GM12878 (cell line): ENCODE data around the gene PLD3. TPM values are rescaled to one million over a fixed set of nuclear protein-coding genes. Genes with fewer than 3 reads are reported as not detected.

Experiments
- ATAC-seq: fragments of 200-7000 bp; cut with Tn5 transposase; 3 replicates; pipeline ENCODE4 v1.9.1; 2020; ENCODE audit warnings: mild to moderate bottlenecking, moderate library complexity
- BruUV-seq: library from RNA; stranded (reverse); fragments of 400-500 nt; replicated peaks from 2 replicates; lab custom pipeline; 2021; lab: Mats Ljungman, UMichigan
- CTCF ChIA-PET: fragments of 300-600 bp; sonication (Branson Sonifier 250); formaldehyde crosslinking; extraction: SDS; loops from one replicate; lab custom pipeline; 2021; ENCODE audit warnings: inconsistent platforms; lab: Yijun Ruan, JAX
- POLR2A ChIA-PET: fragments of 350-600 bp; formaldehyde crosslinking; extraction: SDS; loops from one replicate; lab custom pipeline; 2021; ENCODE audit warnings: inconsistent platforms; lab: Charles Lee
- RAD21 ChIA-PET: fragments of 300-600 bp; sonication (Branson Sonifier 250); formaldehyde crosslinking; loops from one replicate; lab custom pipeline; 2023; ENCODE audit warnings: antibody characterized with exemption; ENCODE audit not compliant: unreplicated experiment; lab: Charles Lee
- SMC1A ChIA-PET: fragments of 300-600 bp; sonication (Branson Sonifier 250); formaldehyde crosslinking; loops from one replicate; lab custom pipeline; 2023; ENCODE audit not compliant: unreplicated experiment, uncharacterized antibody; lab: Charles Lee
- DNase-seq: peaks from one replicate; pipeline ENCODE4 v3.0.0-alpha.2; 2011; ENCODE audit warnings: low read depth, low spot score
- FAIRE-seq: peaks from 3 replicates; lab custom pipeline; 2011; peaks lifted over from hg19 to GRCh38; lab: Jason Lieb, UNC
- H2AFZ ChIP-seq: 2 replicates; pipeline ENCODE4 v1.6.0; 2011; ENCODE audit warnings: low read depth, low read length, control low read depth; ENCODE audit not compliant: control insufficient read depth
- H3K27ac ChIP-seq: 2 replicates; pipeline ENCODE4 v1.5.1; 2011; ENCODE audit warnings: control low read depth; ENCODE audit not compliant: control insufficient read depth, insufficient read depth
- H3K27me3 ChIP-seq, 2 experiments: replicated peaks in 1 of 2; 2 replicates each; pipeline versions ENCODE4 v1.6.0 to v1.6.1; 2011; ENCODE audit warnings: low read length in 1 of 2; ENCODE audit not compliant: control insufficient read depth in 2 of 2, insufficient read depth in 2 of 2
- H3K36me3 ChIP-seq, 2 experiments: 2 replicates each; pipeline ENCODE4 v1.5.1; 2011; ENCODE audit warnings: low read length in 1 of 2; ENCODE audit not compliant: control insufficient read depth in 2 of 2, insufficient read depth in 2 of 2
- H3K4me1 ChIP-seq: 2 replicates; pipeline ENCODE4 v1.6.1; 2011; ENCODE audit warnings: mild to moderate bottlenecking, low read length, moderate library complexity, mixed read lengths; ENCODE audit not compliant: control insufficient read depth, insufficient read depth
- H3K4me2 ChIP-seq: 2 replicates; pipeline ENCODE4 v1.6.0; 2011; ENCODE audit warnings: control low read depth; ENCODE audit not compliant: control insufficient read depth, insufficient read depth
- H3K4me3 ChIP-seq: fragments of 200-600 bp; sonication (generic); 2 replicates; pipeline ENCODE4 v1.5.1; 2016
- H3K79me2 ChIP-seq: 2 replicates; pipeline ENCODE4 v1.6.0; 2011; ENCODE audit warnings: low read length; ENCODE audit not compliant: control insufficient read depth, insufficient read depth
- H3K9ac ChIP-seq: 2 replicates; pipeline ENCODE4 v1.8.0; 2011; ENCODE audit warnings: low read length, control low read depth, mixed read lengths; ENCODE audit not compliant: control insufficient read depth, insufficient read depth
- H3K9me3 ChIP-seq: replicated peaks from 3 replicates; pipeline ENCODE4 v1.5.1; 2011; ENCODE audit warnings: mild to moderate bottlenecking, low read length; ENCODE audit not compliant: control insufficient read depth, insufficient read depth
- H4K20me1 ChIP-seq: 2 replicates; pipeline ENCODE4 v1.6.0; 2011; ENCODE audit not compliant: control insufficient read depth, insufficient read depth
- BCL11A ChIP-seq: IDR thresholded peaks from 2 replicates; pipeline ENCODE4 v1.6.1; 2011; ENCODE audit warnings: low read depth, low read length
- CEBPB ChIP-seq, 2 experiments: fragments of 150-350 bp in 1 of 2; IDR thresholded peaks; 2 replicates each; pipeline ENCODE4 v1.6.1; 2012 to 2014; ENCODE audit warnings: low read depth in 2 of 2, low read length in 2 of 2, borderline replicate concordance in 1 of 2, inconsistent platforms in 1 of 2
- CEBPZ ChIP-seq: fragments of 150-350 bp; IDR thresholded peaks from 2 replicates; pipeline ENCODE4 v1.6.1; 2016; ENCODE audit warnings: low read depth, low read length
- CUX1 ChIP-seq: IDR thresholded peaks from 2 replicates; pipeline ENCODE4 v1.6.1; 2012; ENCODE audit warnings: improper control_type of control experiment, low read depth, low read length; ENCODE audit not compliant: insufficient replicate concordance
- EGR1 ChIP-seq, 2 experiments: IDR thresholded peaks; 1 replicate in 1 of 2; 2 replicates in 1 of 2; pipeline ENCODE4 v1.6.1; 2011 to 2012; ENCODE audit warnings: low read depth in 2 of 2, low read length in 2 of 2, borderline replicate concordance in 1 of 2, mild to moderate bottlenecking in 1 of 2, moderate library complexity in 1 of 2
- FOXK2 ChIP-seq: fragments of 450-650 bp; IDR thresholded peaks from 2 replicates; pipeline ENCODE4 v1.6.1; 2017; ENCODE audit warnings: mild to moderate bottlenecking, moderate library complexity
- NFIC ChIP-seq: IDR thresholded peaks from 2 replicates; pipeline ENCODE4 v1.6.1; 2012; ENCODE audit warnings: low read depth, mild to moderate bottlenecking, inconsistent platforms, low read length, moderate library complexity
- PAX8 ChIP-seq: fragments of 450-650 bp; IDR thresholded peaks from 2 replicates; pipeline ENCODE4 v1.6.1; 2017; ENCODE audit warnings: mild to moderate bottlenecking, moderate library complexity
- SKIL ChIP-seq: fragments of 450-650 bp; IDR thresholded peaks from 2 replicates; pipeline ENCODE4 v1.6.1; 2017; ENCODE audit warnings: mild to moderate bottlenecking, low read depth, inconsistent platforms; ENCODE audit not compliant: poor library complexity, severe bottlenecking
- ZNF622 ChIP-seq: fragments of 450-650 bp; IDR thresholded peaks from 2 replicates; pipeline ENCODE4 v1.6.1; 2017; ENCODE audit warnings: mild to moderate bottlenecking, inconsistent platforms
- WGBS: methylation state at CpG from one replicate; pipeline ENCODE4 v1.1.6; 2016; ENCODE audit warnings: low lambda C conversion rate; ENCODE audit not compliant: insufficient replicate concordance, insufficient coverage; ENCODE audit errors: missing lambda C conversion rate; 5-methylcytosine and 5-hydroxymethylcytosine counted together
- in situ Hi-C: fragments of 300-500 bp; cut with MboI; formaldehyde crosslinking; loops from 9 replicates; pipeline ENCODE4 v1.14.3; 2018; ENCODE audit warnings: mixed read lengths
- intact Hi-C: fragments of 100-400 bp; cut with micrococcal nuclease; formaldehyde crosslinking; loops from one replicate; pipeline ENCODE4 v1.14.2; 2022; ENCODE audit not compliant: unreplicated experiment
- polyA plus RNA-seq, 11 experiments: library from polyadenylated mRNA; depleted of rRNA in 4 of 11; unstranded in 6 of 11; stranded (reverse) in 5 of 11; fragments of >200 nt; fragmentation: Nextera tagmentation in 4 of 11; fragmentation: Illumina TruSeq in 1 of 11; extraction: Ambion mirVana in 4 of 11; extraction: Trizol in 1 of 11; gene quantifications; 1 replicate in 1 of 11; 2 replicates in 10 of 11; pipeline versions ENCODE4 v1.2.1 to v1.2.3, GENCODE V29; 2011 to 2016; ENCODE audit warnings: inconsistent platforms in 2 of 11, missing spikeins in 2 of 11, low read depth in 1 of 11
- total RNA-seq, 4 experiments: library from RNA; depleted of rRNA in 3 of 4; stranded (reverse); fragments of >200 nt in 3 of 4; fragmentation: Illumina TruSeq in 1 of 4; extraction: Trizol in 1 of 4; gene quantifications; 2 replicates each; pipeline versions ENCODE4 v1.2.1 to v1.2.3, GENCODE V29; 2013 to 2021
- TF ChIP-seq, protein P1 (sequence below), 3 experiments: IDR thresholded peaks in 2 of 3; conservative IDR thresholded peaks in 1 of 3; 2 replicates each; pipeline ENCODE4 v1.5.1; 2011; ENCODE audit warnings: low read depth in 3 of 3, low read length in 3 of 3, mild to moderate bottlenecking in 3 of 3, control low read depth in 2 of 3, moderate library complexity in 2 of 3, inconsistent platforms in 1 of 3, mixed read lengths in 1 of 3; ENCODE audit not compliant: control insufficient read depth in 2 of 3, insufficient read depth in 1 of 3; ENCODE audit errors: extremely low read depth in 1 of 3

The PLD3 gene
- total and polyA plus RNA-seq, 10 of the 15 experiments (the other 5 are each of a cell fraction or from before 2014, with no cell fraction given) = 1.3 to 134 (median 72.7) TPM

- H3K27me3 ChIP-seq = no peaks in the 10 kb centered on the region
- no TSS peak for BruUV-seq
- FAIRE-seq = no peak
- H3K27ac ChIP-seq = no peak overlapping the region
- no peak for ATAC-seq
- H3K9ac ChIP-seq = no peak overlapping the region
- no peaks in the 10 kb centered on the region for H3K4me1 ChIP-seq
- POLR2A ChIA-PET = no interaction called here
- CTCF ChIA-PET = interaction anchor here (0.9 kb wide), 1 partner anchor 26 kb away, joined by 3 read pairs; no protein-coding TSS in a partner anchor
- in situ Hi-C loops (no loop called here), intact Hi-C loops (no loop called here)
- no peak for DNase-seq
- H3K36me3 ChIP-seq = peaks cover 25 to 27% of the 10 kb centered on the region in 2 experiments
- no peak overlapping the region for H2AFZ ChIP-seq
- WGBS = 86% methylated on average over 5 of the region's 5 CpGs
- no peak overlapping the region for H3K4me3 ChIP-seq
- no peaks in the 10 kb centered on the region for H4K20me1 ChIP-seq
- no peaks in the 10 kb centered on the region for H3K79me2 ChIP-seq
- H3K9me3 ChIP-seq = no peaks in the 10 kb centered on the region
- RAD21 ChIA-PET = interaction anchor here (1.1 kb wide), 1 partner anchor 26 kb away, joined by 4 read pairs; no protein-coding TSS in a partner anchor
- no peak overlapping the region for H3K4me2 ChIP-seq
- SMC1A ChIA-PET = no interaction called here
- TF ChIP-seq, protein P1, sequence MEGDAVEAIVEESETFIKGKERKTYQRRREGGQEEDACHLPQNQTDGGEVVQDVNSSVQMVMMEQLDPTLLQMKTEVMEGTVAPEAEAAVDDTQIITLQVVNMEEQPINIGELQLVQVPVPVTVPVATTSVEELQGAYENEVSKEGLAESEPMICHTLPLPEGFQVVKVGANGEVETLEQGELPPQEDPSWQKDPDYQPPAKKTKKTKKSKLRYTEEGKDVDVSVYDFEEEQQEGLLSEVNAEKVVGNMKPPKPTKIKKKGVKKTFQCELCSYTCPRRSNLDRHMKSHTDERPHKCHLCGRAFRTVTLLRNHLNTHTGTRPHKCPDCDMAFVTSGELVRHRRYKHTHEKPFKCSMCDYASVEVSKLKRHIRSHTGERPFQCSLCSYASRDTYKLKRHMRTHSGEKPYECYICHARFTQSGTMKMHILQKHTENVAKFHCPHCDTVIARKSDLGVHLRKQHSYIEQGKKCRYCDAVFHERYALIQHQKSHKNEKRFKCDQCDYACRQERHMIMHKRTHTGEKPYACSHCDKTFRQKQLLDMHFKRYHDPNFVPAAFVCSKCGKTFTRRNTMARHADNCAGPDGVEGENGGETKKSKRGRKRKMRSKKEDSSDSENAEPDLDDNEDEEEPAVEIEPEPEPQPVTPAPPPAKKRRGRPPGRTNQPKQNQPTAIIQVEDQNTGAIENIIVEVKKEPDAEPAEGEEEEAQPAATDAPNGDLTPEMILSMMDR (IDR thresholded peaks at IDR 0.05 in 2 of 3, conservative IDR thresholded peaks at IDR 0.05 in 1 of 3; ENCODE audit: control insufficient read depth in 2 of 3, extremely low read depth in 1 of 3, insufficient read depth in 1 of 3, low read depth in 3 of 3, low read length in 3 of 3) = no peak
- TF ChIP-seq NFIC (no peak), SKIL (no peak), CEBPZ (no peak), CEBPB (IDR thresholded peaks at IDR 0.05; ENCODE audit: borderline replicate concordance in 1 of 2, low read depth in 2 of 2, low read length in 2 of 2) (no peak), ZNF622 (no peak), BCL11A (no peak), FOXK2 (no peak), CUX1 (no peak), EGR1 (IDR thresholded peaks at IDR 0.05; ENCODE audit: borderline replicate concordance in 1 of 2, low read depth in 2 of 2, low read length in 2 of 2) (no peak), PAX8 (no peak)
Measured at GRCh38 chr19:40331052-40331451, 17.4 kb upstream of the PLD3 start.
